Thymus (tissue), 11 donors: ENCODE results near the gene MOGAT3. TPM values are rescaled to one million over a fixed set of nuclear protein-coding genes. Genes with fewer than 3 reads are reported as not detected.

ENCODE experiments used
- DNase-seq, 9 donors: peaks; one replicate each; pipeline ENCODE4 v3.0.0-alpha.2; 2013; ENCODE audit warnings: low spot score in 9 of 9, low read depth in 6 of 9, missing footprints in 1 of 9
- H3K27ac ChIP-seq, 2 donors: one replicate each; pipeline ENCODE4 v1.5.1; 2013; ENCODE audit warnings: control low read depth in 1 of 2, low read depth in 1 of 2, low read length in 1 of 2, mild to moderate bottlenecking in 1 of 2, moderate library complexity in 1 of 2
- H3K27me3 ChIP-seq, 2 donors: one replicate each; pipeline ENCODE4 v1.5.1; 2013; ENCODE audit warnings: low read length in 1 of 2; ENCODE audit not compliant: control insufficient read depth in 2 of 2, insufficient read depth in 1 of 2
- H3K36me3 ChIP-seq, 2 donors: one replicate each; pipeline ENCODE4 v1.5.1; 2013; ENCODE audit warnings: low read length in 1 of 2, mild to moderate bottlenecking in 1 of 2, moderate library complexity in 1 of 2; ENCODE audit not compliant: control insufficient read depth in 2 of 2, insufficient read depth in 2 of 2
- H3K4me1 ChIP-seq, 2 donors: one replicate each; pipeline ENCODE4 v1.5.1; 2013; ENCODE audit warnings: low read length in 2 of 2; ENCODE audit not compliant: control insufficient read depth in 2 of 2, insufficient read depth in 2 of 2
- H3K4me3 ChIP-seq, 2 donors: one replicate each; pipeline ENCODE4 v1.5.1; 2013; ENCODE audit warnings: low read length in 2 of 2, control low read depth in 1 of 2, mild to moderate bottlenecking in 1 of 2
- H3K9me3 ChIP-seq, 2 donors: one replicate each; pipeline ENCODE4 v1.5.1; 2013; ENCODE audit warnings: low read length in 1 of 2, mild to moderate bottlenecking in 1 of 2; ENCODE audit not compliant: control insufficient read depth in 2 of 2, insufficient read depth in 1 of 2
- WGBS: extraction: QIAGEN DNeasy Blood & Tissue Kit; methylation state at CpG from one replicate; pipeline ENCODE4 v1.1.7; 2013; 5-methylcytosine and 5-hydroxymethylcytosine counted together
- polyA plus RNA-seq: library from polyadenylated mRNA; stranded (reverse); fragments of 200-250 nt; gene quantifications from one replicate; pipeline ENCODE4 v1.2.3, GENCODE V29; 2013
- total RNA-seq: library from RNA; stranded (reverse); fragments of 120-200 nt; gene quantifications from one replicate; pipeline ENCODE4 v1.2.4, GENCODE V29; 2013
- donor health status: healthy.

The MOGAT3 gene
- total and polyA plus RNA-seq, 2 donors, result 0.11 TPM; not detected in 1

- H3K4me3 ChIP-seq, result peak overlapping the region in 1 of 2 donors; percentile 21
- no peak for DNase-seq
- H3K4me1 ChIP-seq, result peaks cover 50 to 72% of the 10 kb centered on the region in 2 donors
- H3K27me3 ChIP-seq, result peaks cover 84 to 100% of the 10 kb centered on the region in 2 donors
- 4% methylated on average over 38 of the region's 38 CpGs for WGBS
- no peaks in the 10 kb centered on the region for H3K36me3 ChIP-seq
- peaks cover 0 to 25% of the 10 kb centered on the region in 2 donors for H3K9me3 ChIP-seq
- no peak overlapping the region for H3K27ac ChIP-seq
These were observed 34.7 kb downstream of the MOGAT3 start for GRCh38 chr7:101165958-101166647.

DNA sequence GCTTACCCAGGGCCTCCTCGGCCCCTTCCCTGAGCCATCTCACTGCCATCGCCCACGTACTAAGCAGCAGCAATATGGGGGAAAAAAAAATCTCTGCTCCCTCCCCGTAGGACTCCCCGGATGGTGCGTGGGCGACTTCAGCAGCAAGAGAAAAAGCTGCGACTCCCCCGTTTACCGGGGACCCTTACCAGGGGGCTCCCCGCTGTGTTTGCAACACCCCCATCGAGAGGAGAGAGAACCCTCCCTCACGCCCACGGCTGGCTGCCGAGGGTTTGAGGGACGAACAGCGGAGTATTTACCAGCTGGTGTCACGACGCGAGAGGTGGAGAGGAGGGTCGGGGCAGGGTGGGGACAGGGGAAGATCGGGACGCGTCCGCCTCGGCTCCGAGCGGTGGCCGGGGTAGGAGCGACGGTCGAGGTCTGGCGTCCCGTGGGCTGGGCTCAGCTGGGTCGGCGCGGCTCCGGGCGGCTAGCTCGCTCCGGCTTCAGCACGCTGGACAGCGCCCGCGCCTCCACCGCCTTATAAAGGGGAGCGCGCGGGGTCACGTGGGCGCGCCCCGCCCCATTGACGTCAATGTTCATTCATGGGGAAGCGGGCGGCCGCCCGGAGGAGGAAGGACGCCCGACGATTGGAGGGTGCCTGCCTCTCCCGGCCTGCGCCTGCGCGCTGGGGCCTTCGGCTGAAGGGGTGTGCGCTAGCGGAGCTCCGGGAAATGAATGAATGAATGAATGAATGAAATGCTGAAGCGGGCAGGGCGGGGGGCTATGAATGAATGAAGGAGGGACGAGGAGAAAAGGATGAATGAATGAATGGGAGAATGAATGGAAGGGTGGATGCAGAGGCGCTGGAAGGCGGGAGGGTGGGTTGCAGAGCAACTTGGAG is 35.5 kb downstream of the MOGAT3 start, which contains the start of gene VGF:
TSS of gene VGF (minus strand) at position 495 of the 883 bp plus-strand sequence. CDS start 726 bp downstream, outside the sequence.
- Histone ChIP-seq H3K4me1 (peaks cover 42 to 64% of the 10 kb centered on the region in 2 donors), H3K36me3 (peaks cover 0 to 2% of the 10 kb centered on the region in 2 donors), H3K27ac (no peak within 1 kb of the TSS), H3K9me3 (peaks cover 0 to 25% of the 10 kb centered on the region in 2 donors), H3K4me3 (peak within 1 kb of the TSS in 1 of 2 donors; percentile 21), H3K27me3 (peaks cover 84 to 98% of the 10 kb centered on the region in 2 donors)
- 4% methylated on average over 74 of the region's 74 CpGs for WGBS
- DNase-seq, result peak in 8 of 9 donors; percentile 73 to 94 (median 88)

- peaks cover 0 to 23% of the 10 kb centered on the region in 2 donors for H3K9me3 ChIP-seq
- DNase-seq, result no peak
- WGBS, result 4% methylated on average over 75 of the region's 75 CpGs
- H3K36me3 ChIP-seq, result peaks cover 0 to 6% of the 10 kb centered on the region in 2 donors
- H3K27ac ChIP-seq, result no peak overlapping the region
- H3K4me1 ChIP-seq, result peaks cover 34 to 54% of the 10 kb centered on the region in 2 donors
- H3K27me3 ChIP-seq, result peaks cover 77 to 92% of the 10 kb centered on the region in 2 donors
- H3K4me3 ChIP-seq, result peak overlapping the region in 1 of 2 donors; percentile 41
These were observed 36.6 kb downstream of the MOGAT3 start for GRCh38 chr7:101164071-101164840.

- H3K4me1 ChIP-seq, result peaks cover 32 to 50% of the 10 kb centered on the region in 2 donors
- peak in 1 of 9 donors; percentile 48 for DNase-seq
- H3K36me3 ChIP-seq, result peaks cover 0 to 7% of the 10 kb centered on the region in 2 donors
- H3K27me3 ChIP-seq, result peaks cover 69 to 84% of the 10 kb centered on the region in 2 donors
- 1% methylated on average over 90 of the region's 92 CpGs for WGBS
- H3K27ac ChIP-seq, result no peak overlapping the region
- peak overlapping the region; percentile 22 to 41 for H3K4me3 ChIP-seq
- peaks cover 0 to 22% of the 10 kb centered on the region in 2 donors for H3K9me3 ChIP-seq
These were observed 37.4 kb downstream of the MOGAT3 start for GRCh38 chr7:101163279-101164070.

- no peak for DNase-seq
- 5% methylated on average over 74 of the region's 74 CpGs for WGBS
- Histone ChIP-seq H3K27ac (no peak overlapping the region), H3K27me3 (peaks cover 62 to 76% of the 10 kb centered on the region in 2 donors), H3K4me3 (peak overlapping the region in 1 of 2 donors; percentile 41), H3K4me1 (peaks cover 32 to 45% of the 10 kb centered on the region in 2 donors), H3K9me3 (peaks cover 0 to 22% of the 10 kb centered on the region in 2 donors), H3K36me3 (peaks cover 0 to 10% of the 10 kb centered on the region in 2 donors)
These were observed 38.1 kb downstream of the MOGAT3 start for GRCh38 chr7:101162551-101163278.

DNA sequence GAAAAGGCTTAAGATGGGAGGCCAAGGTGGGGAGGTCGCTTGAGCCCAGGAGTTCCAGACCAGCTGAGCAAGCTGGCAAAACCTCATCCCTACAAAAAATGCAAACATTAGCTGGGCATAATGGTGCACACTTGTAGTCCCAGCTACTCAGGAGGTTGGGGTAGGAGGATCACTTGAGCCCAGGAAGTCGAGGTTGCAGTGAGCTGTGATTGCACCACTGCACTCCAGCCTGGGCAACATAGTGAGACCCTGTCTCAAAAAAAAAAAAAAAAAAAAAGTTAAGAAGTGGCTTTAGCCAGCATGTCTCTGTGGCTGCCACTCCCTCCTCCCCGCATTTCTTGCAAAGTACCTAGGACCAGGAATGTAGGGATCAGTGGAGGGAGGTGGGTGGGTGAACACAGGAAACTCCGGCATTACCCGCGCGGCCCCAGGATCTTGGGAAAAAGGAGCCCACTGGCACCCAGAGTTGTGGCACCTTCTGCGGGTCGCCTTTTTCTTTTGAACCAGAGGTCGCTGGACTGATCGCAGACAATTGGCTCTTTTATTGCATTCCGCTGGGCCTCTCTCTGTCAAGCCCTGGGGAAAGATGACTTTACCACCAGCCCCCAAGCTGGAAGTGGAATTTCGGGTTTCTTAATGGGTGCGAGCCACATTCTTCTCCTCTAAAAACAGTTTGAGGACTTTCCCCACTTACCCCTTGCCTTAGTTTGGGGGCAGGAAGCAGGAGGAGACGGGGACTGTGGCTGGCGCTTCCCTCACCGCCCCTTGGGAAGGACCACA is 39.0 kb downstream of the MOGAT3 start:
- H3K27me3 ChIP-seq, result peaks cover 53 to 68% of the 10 kb centered on the region in 2 donors
- H3K36me3 ChIP-seq, result peaks cover 4 to 15% of the 10 kb centered on the region in 2 donors
- H3K4me3 ChIP-seq, result no peak overlapping the region
- H3K9me3 ChIP-seq, result peaks cover 0 to 18% of the 10 kb centered on the region in 2 donors
- WGBS, result 85% methylated on average over 17 of the region's 17 CpGs
- DNase-seq, result no peak
- H3K4me1 ChIP-seq, result peaks cover 28 to 37% of the 10 kb centered on the region in 2 donors
- H3K27ac ChIP-seq, result no peak overlapping the region

DNA sequence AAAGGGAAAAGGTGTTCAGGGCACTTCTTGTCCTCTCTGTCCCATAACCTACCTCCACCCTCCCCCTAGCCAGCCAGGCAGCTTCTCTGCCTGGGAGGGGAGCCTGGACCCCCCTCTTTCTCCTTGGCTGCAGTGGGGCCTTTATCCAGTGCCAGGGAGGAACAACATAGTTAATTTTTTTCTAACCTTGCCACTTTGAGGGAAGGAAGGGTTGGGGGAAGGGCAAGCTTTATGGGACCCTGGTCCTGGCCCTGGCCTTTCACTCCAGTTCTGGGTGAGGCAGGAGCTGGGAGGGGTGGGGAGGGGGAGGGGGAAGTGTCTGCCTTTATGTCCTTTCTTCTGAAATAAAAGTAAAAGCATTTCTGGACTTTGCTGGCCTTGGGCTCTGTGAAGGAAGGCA is 39.9 kb downstream of the MOGAT3 start:
- no peak overlapping the region for H3K4me3 ChIP-seq
- peaks cover 21 to 28% of the 10 kb centered on the region in 2 donors for H3K4me1 ChIP-seq
- DNase-seq, result no peak
- peaks cover 43 to 58% of the 10 kb centered on the region in 2 donors for H3K27me3 ChIP-seq
- H3K9me3 ChIP-seq, result peaks cover 0 to 13% of the 10 kb centered on the region in 2 donors
- H3K27ac ChIP-seq, result no peak overlapping the region
- H3K36me3 ChIP-seq, result peaks cover 4 to 19% of the 10 kb centered on the region in 2 donors
